LNCaP clone FGC (cell line): ENCODE data around the gene CMTM7.

Experiments
- DNase-seq: peaks from one replicate; pipeline ENCODE4 v3.0.0-alpha.2; 2011; ENCODE audit warnings: low read depth
- H3K4me3 ChIP-seq: 2 replicates; pipeline ENCODE4 v1.5.1; 2011; ENCODE audit warnings: mild to moderate bottlenecking, low read depth, low read length, control low read depth
- CTCF ChIP-seq: IDR thresholded peaks from 2 replicates; pipeline ENCODE4 v1.5.1; 2012; ENCODE audit warnings: mild to moderate bottlenecking; ENCODE audit not compliant: control insufficient read depth, insufficient read depth; ENCODE audit errors: extremely low read depth

Gene CMTM7

GRCh38 chr3:32448686-32449474 is 57.2 kb downstream of the CMTM7 start:
- no peak for DNase-seq
- no peak overlapping the region for H3K4me3 ChIP-seq
- TF ChIP-seq CTCF: no peak

GRCh38 chr3:32449691-32450090 is 58.0 kb downstream of the CMTM7 start:
- no peak for TF ChIP-seq CTCF
- no peak for DNase-seq
- no peak overlapping the region for H3K4me3 ChIP-seq

- H3K4me3 ChIP-seq: no peak overlapping the region
- TF ChIP-seq CTCF: no peak
- DNase-seq: no peak
These were observed 58.8 kb downstream of the CMTM7 start for GRCh38 chr3:32450426-32450825.

- DNase-seq: no peak
- no peak for TF ChIP-seq CTCF
These were observed 59.5 kb downstream of the CMTM7 start for GRCh38 chr3:32450992-32451659.

GRCh38 chr3:32452009-32452408 is 60.4 kb downstream of the CMTM7 start:
- no peak for DNase-seq
- no peak overlapping the region for H3K4me3 ChIP-seq
- TF ChIP-seq CTCF: no peak

More at GRCh38 chr3:32450992-32451659, 59.5 kb downstream of the CMTM7 start:
- no peak overlapping the region for H3K4me3 ChIP-seq

- TF ChIP-seq CTCF: no peak
- no peak for DNase-seq
- H3K4me3 ChIP-seq: no peak overlapping the region
These were observed 61.7 kb downstream of the CMTM7 start for GRCh38 chr3:32453346-32453745.

- DNase-seq: no peak
- TF ChIP-seq CTCF: no peak
These were observed 62.5 kb downstream of the CMTM7 start for GRCh38 chr3:32454111-32454510.

More at GRCh38 chr3:32454111-32454510, 62.5 kb downstream of the CMTM7 start:
- no peak overlapping the region for H3K4me3 ChIP-seq
